Left ventricle myocardium inferior (tissue), 1 donor: ENCODE results near the gene CYP2A7. TPM values are rescaled to one million over a fixed set of nuclear protein-coding genes. Genes with fewer than 3 reads are reported as not detected.
"Not testable (repeated sequence)": the region's sequence is repeated elsewhere in the genome, so short reads cannot be mapped to it uniquely, and the experiment has no call there.

ENCODE experiments used
- DNase-seq: peaks from one replicate; pipeline ENCODE4 v3.0.0-alpha.2; 2020
- H3K27ac ChIP-seq: fragments of 200-600 bp; replicated peaks from 2 replicates; pipeline ENCODE4 v1.8.0; 2021
- H3K27me3 ChIP-seq: fragments of 200-600 bp; 2 replicates; pipeline ENCODE4 v1.8.0; 2021; ENCODE audit warnings: low read depth
- H3K36me3 ChIP-seq: fragments of 200-600 bp; 2 replicates; pipeline ENCODE4 v1.8.0; 2021
- H3K4me1 ChIP-seq: fragments of 200-600 bp; 2 replicates; pipeline ENCODE4 v1.8.0; 2021
- H3K4me3 ChIP-seq: fragments of 200-600 bp; 2 replicates; pipeline ENCODE4 v1.8.0; 2021; ENCODE audit warnings: mild to moderate bottlenecking, moderate library complexity
- H3K9me3 ChIP-seq: fragments of 200-600 bp; replicated peaks from 2 replicates; pipeline ENCODE4 v1.8.0; 2021
- intact Hi-C: fragments of 100-400 bp; cut with micrococcal nuclease; formaldehyde crosslinking; loops from one replicate; pipeline ENCODE4 v1.11.0; 2022
- total RNA-seq: library from RNA; stranded (reverse); fragmentation: NEBNext Ultra II Directional; extraction: Animal tissue kit (Norgen Biotek cat#: 25700); gene quantifications from one replicate; pipeline ENCODE4 v1.2.1, GENCODE V29; 2021
- TF ChIP-seq, protein P1 (sequence below): fragments of 200-600 bp; IDR thresholded peaks from 2 replicates; pipeline ENCODE4 v1.8.0; 2021; ENCODE audit warnings: antibody characterized with exemption, mild to moderate bottlenecking, borderline replicate concordance
- donor health status: DM: no; HTN: yes; CAD: no; lungs with severe emphysema.

The CYP2A7 gene
- total RNA-seq, 1 donor from 2014 or later: not detected

DNA sequence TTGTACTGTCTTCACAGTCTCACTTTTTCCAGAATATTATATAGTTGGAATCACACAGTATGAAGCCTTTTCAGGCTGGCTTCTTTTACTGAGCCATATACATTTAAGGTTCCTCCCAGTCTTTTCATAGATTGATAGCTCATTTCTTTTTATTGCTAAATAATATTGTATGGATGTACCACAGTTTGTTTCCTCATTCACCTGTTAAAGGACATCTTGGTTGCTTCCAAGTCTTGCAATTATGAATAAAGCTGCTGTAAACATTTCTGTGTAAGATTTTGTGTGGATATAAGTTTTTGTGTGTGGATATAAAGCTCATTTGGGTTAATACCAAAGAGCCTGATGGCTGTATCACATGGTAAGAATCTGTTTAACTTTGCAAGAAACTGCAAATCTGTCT is 24.5 kb upstream of the CYP2A7 start:
- no peak overlapping the region for H3K27ac ChIP-seq
- H3K9me3 ChIP-seq: no peaks in the 10 kb centered on the region
- no peaks in the 10 kb centered on the region for H3K36me3 ChIP-seq
- intact Hi-C loops: no loop called here
- H3K4me1 ChIP-seq: no peaks in the 10 kb centered on the region
- TF ChIP-seq, protein P1, sequence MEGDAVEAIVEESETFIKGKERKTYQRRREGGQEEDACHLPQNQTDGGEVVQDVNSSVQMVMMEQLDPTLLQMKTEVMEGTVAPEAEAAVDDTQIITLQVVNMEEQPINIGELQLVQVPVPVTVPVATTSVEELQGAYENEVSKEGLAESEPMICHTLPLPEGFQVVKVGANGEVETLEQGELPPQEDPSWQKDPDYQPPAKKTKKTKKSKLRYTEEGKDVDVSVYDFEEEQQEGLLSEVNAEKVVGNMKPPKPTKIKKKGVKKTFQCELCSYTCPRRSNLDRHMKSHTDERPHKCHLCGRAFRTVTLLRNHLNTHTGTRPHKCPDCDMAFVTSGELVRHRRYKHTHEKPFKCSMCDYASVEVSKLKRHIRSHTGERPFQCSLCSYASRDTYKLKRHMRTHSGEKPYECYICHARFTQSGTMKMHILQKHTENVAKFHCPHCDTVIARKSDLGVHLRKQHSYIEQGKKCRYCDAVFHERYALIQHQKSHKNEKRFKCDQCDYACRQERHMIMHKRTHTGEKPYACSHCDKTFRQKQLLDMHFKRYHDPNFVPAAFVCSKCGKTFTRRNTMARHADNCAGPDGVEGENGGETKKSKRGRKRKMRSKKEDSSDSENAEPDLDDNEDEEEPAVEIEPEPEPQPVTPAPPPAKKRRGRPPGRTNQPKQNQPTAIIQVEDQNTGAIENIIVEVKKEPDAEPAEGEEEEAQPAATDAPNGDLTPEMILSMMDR: no peak
- no peak for DNase-seq
- peaks cover 55% of the 10 kb centered on the region for H3K27me3 ChIP-seq
- no peak overlapping the region for H3K4me3 ChIP-seq

DNA sequence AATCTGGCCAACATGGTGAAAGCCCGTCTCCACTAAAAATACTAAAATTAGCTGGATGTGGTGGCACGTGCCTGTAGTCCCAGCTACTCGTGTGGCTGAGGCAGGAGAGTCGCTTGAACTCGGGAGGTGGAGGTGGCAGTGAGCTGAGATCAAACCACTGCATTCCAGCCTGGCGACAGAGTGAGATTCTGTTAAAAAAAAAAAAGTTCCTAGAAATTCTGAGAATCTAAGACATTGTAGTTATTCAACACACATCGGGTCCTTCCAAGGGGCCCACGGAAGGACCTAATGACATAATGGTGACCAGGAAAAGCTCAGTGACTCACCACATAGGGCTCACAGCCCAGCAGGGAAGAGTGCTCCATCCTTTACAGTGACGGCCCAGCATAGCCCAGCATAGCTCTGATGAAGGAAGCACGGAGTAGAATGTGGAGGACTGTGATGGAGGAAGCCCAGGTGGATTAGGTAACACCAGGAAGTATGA is 22.7 kb upstream of the CYP2A7 start:
- H3K36me3 ChIP-seq, H3K9me3 ChIP-seq, H3K27ac ChIP-seq, H3K4me1 ChIP-seq, intact Hi-C loops, H3K4me3 ChIP-seq, DNase-seq: not testable (repeated sequence)
- H3K27me3 ChIP-seq: peaks cover 37% of the 10 kb centered on the region

DNA sequence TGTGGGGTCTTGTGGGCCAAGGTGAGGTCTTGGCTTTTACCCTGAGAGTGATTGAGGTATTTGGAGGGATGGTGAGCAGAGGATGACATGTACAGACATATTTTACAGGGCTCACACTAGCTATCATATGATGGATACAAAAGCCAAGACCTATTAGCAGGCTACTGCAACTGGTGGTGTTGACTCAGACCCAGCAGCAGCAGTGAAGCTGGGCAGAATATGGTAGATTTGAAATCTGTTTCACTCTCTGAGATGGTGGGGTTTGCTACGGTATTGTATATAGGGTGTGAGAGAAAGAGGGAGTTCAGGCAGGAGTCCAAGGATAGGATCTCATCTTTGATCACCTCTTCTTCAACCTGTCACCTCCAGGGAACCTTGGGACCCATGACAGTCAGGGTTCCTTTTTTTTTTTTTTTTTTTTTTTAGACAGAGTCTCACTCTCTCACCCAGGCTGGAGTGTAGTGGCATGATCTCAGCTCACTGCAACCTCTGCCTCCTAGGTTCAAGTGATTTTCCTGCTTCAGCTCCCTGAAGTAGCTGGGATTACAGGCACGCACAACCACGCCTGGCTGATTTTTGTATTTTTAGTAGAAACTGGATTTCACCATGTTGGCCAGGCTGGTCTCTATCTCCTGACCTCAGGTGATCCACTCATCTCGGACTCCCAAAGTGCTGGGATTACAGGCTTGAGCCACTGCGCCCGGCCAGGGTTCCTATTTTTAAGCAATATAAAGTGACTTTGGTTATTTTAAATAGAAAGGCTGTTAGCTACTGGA is 20.1 kb upstream of the CYP2A7 start:
- intact Hi-C loops: not testable (repeated sequence)

DNA sequence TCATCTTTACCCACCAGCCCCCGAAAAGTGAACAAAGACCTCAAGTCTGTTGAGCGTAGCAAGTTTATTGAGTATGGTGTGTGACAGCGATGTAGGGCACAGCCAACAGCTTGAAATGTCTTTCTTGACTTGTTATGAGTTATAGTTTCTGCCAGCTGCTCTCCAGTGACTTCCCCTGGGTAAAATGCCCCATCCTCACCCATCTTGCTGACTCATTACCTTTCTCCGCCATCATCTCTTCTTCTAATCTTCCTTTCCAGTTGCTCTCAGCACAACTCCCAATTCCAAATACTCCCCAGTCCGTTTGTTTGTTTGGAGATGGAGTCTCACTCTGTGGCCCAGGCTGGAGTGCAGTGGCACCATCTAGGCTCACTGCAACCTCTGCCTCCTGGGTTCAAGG is 18.5 kb upstream of the CYP2A7 start:
- H3K36me3 ChIP-seq, intact Hi-C loops, H3K4me1 ChIP-seq, H3K27ac ChIP-seq, DNase-seq, H3K4me3 ChIP-seq, H3K9me3 ChIP-seq: not testable (repeated sequence)
- peaks cover 14% of the 10 kb centered on the region for H3K27me3 ChIP-seq

More for the DNA sequence above, 20.1 kb upstream of the CYP2A7 start:
- not testable (repeated sequence) for H3K4me3 ChIP-seq, H3K4me1 ChIP-seq, DNase-seq, H3K27ac ChIP-seq, H3K36me3 ChIP-seq, H3K9me3 ChIP-seq
- H3K27me3 ChIP-seq: peaks cover 14% of the 10 kb centered on the region

DNA sequence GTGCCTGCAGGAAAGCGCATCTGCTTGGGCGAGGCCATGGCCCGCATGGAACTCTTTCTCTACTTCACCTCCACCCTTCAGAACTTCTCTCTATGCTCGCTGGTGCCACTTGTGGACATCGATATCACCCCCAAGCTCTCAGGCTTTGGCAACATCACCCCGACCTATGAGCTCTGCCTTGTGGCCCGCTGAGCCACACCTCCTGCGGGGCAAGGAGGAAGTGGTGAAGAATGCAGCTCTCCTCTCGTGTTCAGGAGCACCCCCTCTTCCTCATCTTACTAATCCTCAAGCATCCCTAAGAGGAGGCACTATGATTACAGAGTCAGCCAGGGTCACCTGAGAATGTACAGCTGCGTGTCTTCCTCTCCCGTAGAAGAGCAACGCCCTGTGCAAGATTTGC is 17.9 kb upstream of the CYP2A7 start:
- H3K4me1 ChIP-seq, intact Hi-C loops, H3K4me3 ChIP-seq, H3K27ac ChIP-seq, H3K36me3 ChIP-seq, H3K9me3 ChIP-seq, DNase-seq: not testable (repeated sequence)
- H3K27me3 ChIP-seq: peaks cover 14% of the 10 kb centered on the region

DNA sequence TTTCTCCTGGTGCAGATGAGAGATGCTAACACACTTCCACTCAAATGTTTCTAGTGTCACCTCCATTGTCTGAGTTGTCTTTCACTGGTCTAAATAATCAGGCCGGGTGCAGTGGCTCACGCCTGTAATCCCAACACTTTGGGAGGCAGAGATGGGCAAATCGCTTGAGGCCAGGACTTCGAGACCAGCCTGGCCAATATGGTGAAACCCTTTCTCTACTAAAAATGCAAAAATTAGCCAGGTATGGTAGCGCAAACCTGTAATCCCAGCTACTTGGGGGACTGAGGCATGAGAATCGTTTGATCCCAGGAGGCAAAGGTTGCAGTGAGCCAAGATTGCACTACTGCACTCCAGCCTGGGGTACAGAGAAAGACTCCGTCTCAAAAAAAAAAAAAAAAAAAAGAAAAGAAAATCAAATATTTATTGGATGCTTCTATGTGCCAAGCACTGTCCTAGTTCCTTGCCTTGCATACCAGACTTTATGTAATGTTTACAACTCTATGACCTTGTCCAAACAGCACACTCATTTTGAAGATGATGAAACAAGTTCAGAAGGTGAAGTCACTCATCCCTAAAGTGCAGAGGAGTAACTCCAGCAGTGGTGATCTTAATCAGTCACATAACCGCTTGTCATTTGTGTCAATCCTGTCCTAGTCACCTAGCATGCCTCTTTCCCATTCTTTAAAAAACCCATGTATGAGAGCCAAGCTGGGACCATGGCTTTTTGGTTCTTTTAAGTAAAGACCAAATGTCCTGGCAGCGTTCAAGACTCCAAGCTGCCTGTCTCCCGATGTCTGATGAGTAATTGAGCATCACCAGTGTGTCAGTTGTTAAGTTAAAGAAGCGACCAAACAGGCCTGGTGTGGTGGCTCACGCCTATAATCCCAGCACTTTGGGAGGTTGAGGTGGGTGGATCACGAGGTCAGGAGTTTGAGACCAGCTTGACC is 15.1 kb upstream of the CYP2A7 start:
- H3K27ac ChIP-seq, H3K27me3 ChIP-seq, H3K36me3 ChIP-seq, intact Hi-C loops, H3K4me1 ChIP-seq, H3K4me3 ChIP-seq, H3K9me3 ChIP-seq, DNase-seq: not testable (repeated sequence)

DNA sequence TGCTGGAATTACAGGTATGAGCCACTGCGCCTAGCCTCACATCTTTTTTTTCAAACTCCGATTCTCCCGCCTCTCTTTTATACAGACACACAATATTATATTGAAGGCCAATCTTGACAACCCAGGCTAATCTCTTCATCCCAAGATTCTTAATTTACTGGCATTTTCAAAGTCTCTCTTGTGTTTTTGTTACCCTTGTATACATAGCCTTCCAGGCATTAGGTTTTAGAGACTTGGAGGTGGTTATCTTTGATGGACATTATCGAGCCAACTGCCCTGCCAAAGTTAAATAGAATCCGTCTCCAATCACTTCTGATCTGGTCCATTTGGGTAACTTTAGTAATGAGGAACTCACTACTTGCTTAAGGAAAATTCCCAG is 14.4 kb upstream of the CYP2A7 start:
- no peaks in the 10 kb centered on the region for H3K36me3 ChIP-seq
- H3K27ac ChIP-seq: no peak overlapping the region
- DNase-seq: no peak
- intact Hi-C loops: no loop called here
- H3K4me1 ChIP-seq: no peaks in the 10 kb centered on the region
- TF ChIP-seq, protein P1: no peak
- H3K4me3 ChIP-seq: no peak overlapping the region
- H3K9me3 ChIP-seq: no peaks in the 10 kb centered on the region
- H3K27me3 ChIP-seq: no peaks in the 10 kb centered on the region

DNA sequence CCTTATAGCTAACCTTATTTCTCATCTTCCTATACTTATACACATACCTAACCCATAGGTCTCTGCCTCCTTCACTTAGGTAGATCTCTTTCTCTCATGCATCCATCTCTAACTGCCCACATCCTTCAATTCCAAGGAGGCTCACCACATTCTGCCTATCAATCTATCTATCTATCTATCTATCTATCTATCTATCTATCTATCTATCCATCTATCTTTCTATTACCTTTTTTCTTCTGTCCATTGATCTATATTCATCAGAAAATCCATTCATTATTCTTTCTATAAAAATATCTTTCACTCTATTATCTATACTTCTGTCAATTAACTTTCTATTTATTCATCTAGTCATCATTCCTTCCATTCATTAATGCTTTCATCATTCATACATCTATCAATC is 11.1 kb upstream of the CYP2A7 start:
- DNase-seq: no peak
- H3K4me3 ChIP-seq: no peak overlapping the region
- H3K9me3 ChIP-seq: no peaks in the 10 kb centered on the region
- no peaks in the 10 kb centered on the region for H3K4me1 ChIP-seq
- TF ChIP-seq, protein P1: no peak
- H3K27ac ChIP-seq: no peak overlapping the region
- intact Hi-C loops: no loop called here
- H3K27me3 ChIP-seq: no peaks in the 10 kb centered on the region
- no peaks in the 10 kb centered on the region for H3K36me3 ChIP-seq
